ENCODE results near the gene PDGFD.

Gene PDGFD

GRCh38 chr11:103871923-103872551 lies 291.9 kb downstream of the PDGFD start:
- DNase-seq = no peak

GRCh38 chr11:103870821-103871309 lies 293.1 kb downstream of the PDGFD start:
- DNase-seq = no peak

- no peak for DNase-seq
These were observed 296.5 kb downstream of the PDGFD start for GRCh38 chr11:103867481-103867880.

- DNase-seq = no peak
These were observed 300.4 kb downstream of the PDGFD start for GRCh38 chr11:103863497-103863896.

GRCh38 chr11:103862802-103863174 lies 301.2 kb downstream of the PDGFD start:
- DNase-seq = no peak

- DNase-seq = no peak
These were observed 301.7 kb downstream of the PDGFD start for GRCh38 chr11:103862094-103862801.
